ENCODE data around the gene BSND. TPM values are rescaled to one million over a fixed set of nuclear protein-coding genes. Genes with fewer than 3 reads are reported as not detected.
"Not testable (repeated sequence)": the region's sequence is repeated elsewhere in the genome, so short reads cannot be mapped to it uniquely, and the experiment has no call there.

BSND gene
- total and polyA plus RNA-seq, 2 experiments from 2014 or later: not detected

DNA sequence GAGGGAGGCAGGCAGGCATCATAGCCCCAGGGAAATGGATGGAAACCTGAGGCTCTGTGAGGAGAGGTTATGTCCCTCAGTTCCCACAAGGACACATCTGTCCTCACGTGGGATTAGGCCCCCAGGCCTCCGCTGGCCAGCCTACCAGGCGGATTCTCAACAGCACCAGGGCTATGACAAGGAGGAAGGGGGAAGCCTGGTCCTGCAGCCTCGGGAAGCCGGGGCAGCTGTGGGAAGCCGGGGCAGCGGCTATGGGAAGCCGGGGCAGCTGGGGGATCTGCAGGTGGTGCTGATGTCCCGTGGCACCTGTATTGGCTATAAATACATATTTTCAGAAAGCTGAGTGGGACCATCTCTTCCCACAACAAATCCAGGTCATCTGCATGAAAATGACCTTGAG, 19.7 kb downstream of the BSND start:
- no peaks in the 10 kb centered on the region for H3K27me3 ChIP-seq
- DNase-seq (ENCODE audit: low read depth in 1 of 2, low spot score in 1 of 2): no peak
- H3K4me3 ChIP-seq: no peak overlapping the region
- no peaks in the 10 kb centered on the region for H3K4me1 ChIP-seq (ENCODE audit: low read depth)
- TF ChIP-seq CTCF (IDR thresholded peaks at IDR 0.05; ENCODE audit: low read depth, low read length): no peak
- no peaks in the 10 kb centered on the region for H3K36me3 ChIP-seq
- H3K27ac ChIP-seq: no peak overlapping the region
- H3K9me3 ChIP-seq (ENCODE audit: low read depth): no peaks in the 10 kb centered on the region

GRCh38 chr1:55021942-55022546, 23.3 kb downstream of the BSND start:
- peak; percentile 91 for DNase-seq (ENCODE audit: low read depth in 1 of 2, low spot score in 1 of 2)
- no peaks in the 10 kb centered on the region for H3K27me3 ChIP-seq
- peak overlapping the region; percentile 38 for H3K27ac ChIP-seq
- H3K4me3 ChIP-seq: no peak overlapping the region
- TF ChIP-seq CTCF (IDR thresholded peaks at IDR 0.05; ENCODE audit: low read depth, low read length): peak; percentile 96
- no peaks in the 10 kb centered on the region for H3K9me3 ChIP-seq (ENCODE audit: low read depth)
- no peaks in the 10 kb centered on the region for H3K36me3 ChIP-seq
- no peaks in the 10 kb centered on the region for H3K4me1 ChIP-seq (ENCODE audit: low read depth)

GRCh38 chr1:55024163-55024562, 25.4 kb downstream of the BSND start:
- not testable (repeated sequence) for H3K27me3 ChIP-seq; H3K27ac ChIP-seq; H3K9me3 ChIP-seq (ENCODE audit: low read depth); DNase-seq (ENCODE audit: low read depth in 1 of 2, low spot score in 1 of 2); H3K4me1 ChIP-seq (ENCODE audit: low read depth); H3K36me3 ChIP-seq; H3K4me3 ChIP-seq

GRCh38 chr1:55026682-55027081, 27.9 kb downstream of the BSND start:
- not testable (repeated sequence) for H3K9me3 ChIP-seq (ENCODE audit: low read depth); H3K4me3 ChIP-seq; H3K4me1 ChIP-seq (ENCODE audit: low read depth); H3K27me3 ChIP-seq; H3K27ac ChIP-seq; DNase-seq (ENCODE audit: low read depth in 1 of 2, low spot score in 1 of 2); H3K36me3 ChIP-seq

DNA sequence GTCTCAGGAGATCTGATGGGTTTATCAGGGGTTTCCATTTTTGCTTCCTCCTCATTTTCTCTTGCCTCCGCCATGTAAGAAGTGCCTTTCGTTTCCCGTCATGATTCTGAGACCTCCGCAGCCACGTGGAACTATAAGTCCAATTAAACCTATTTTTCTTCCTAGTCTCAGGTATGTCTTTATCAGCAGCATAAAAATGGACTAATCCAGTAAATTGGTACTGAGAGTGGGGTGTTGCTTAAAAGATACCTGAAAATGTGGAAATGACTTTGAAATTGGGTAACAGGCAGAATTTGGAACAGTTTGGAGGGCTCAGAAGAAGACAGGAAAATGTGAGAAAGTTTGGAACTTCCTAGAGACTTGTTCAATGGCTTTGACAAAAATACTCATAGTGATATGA, 32.4 kb downstream of the BSND start:
- not testable (repeated sequence) for DNase-seq (ENCODE audit: low read depth in 1 of 2, low spot score in 1 of 2); H3K9me3 ChIP-seq (ENCODE audit: low read depth); H3K36me3 ChIP-seq; H3K27me3 ChIP-seq; H3K4me3 ChIP-seq; H3K27ac ChIP-seq; H3K4me1 ChIP-seq (ENCODE audit: low read depth)

DNA sequence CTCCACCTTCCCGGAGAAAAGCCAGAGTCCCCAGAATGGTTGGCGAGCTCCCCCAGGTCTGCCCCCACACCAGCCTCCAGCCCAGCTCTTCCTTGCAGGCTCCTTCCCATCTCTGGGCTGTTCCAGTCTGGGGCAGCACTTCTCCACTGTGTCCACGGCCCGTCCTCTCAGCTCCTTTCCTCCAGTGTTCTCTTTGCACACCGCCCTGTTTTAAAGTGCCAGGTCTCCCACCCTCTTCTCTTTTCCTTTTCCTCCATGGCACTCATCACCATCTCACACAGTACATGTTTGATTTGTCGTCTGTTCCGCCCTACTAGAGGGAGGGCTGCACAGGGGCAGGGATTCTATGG, 34.5 kb downstream of the BSND start:
- DNase-seq (ENCODE audit: low read depth in 1 of 2, low spot score in 1 of 2): no peak
- TF ChIP-seq CTCF (IDR thresholded peaks at IDR 0.05; ENCODE audit: low read depth, low read length): no peak

DNA sequence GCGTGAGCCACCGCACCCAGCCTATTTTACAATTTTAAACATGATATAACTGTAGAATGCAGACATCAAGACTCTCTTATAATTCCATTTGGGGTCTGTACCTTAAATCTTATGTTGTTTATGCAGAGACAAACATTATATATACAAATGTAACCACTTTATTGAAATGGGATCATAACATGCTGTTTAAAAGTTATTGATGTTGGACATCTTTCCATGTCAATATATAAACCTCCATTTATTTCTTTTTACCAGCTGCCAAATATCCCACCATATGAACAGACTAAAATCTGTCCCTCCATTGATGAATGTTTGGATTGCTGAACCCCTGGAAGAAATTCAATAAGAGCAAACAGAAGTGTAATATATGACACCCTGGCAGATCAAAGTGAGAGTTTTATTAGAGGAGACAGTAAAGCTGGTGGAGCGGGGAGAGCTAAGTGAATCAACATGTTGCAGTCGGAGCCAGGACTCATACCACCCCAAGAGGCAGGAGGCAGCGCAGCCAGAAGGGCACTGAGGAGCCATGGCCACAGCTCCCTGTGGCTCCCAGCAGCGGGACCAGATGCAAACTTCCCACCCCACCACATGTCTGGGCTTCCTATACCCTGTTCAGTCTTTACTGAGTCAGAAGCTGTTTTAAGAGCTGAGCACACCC, 35.9 kb downstream of the BSND start:
- no peaks in the 10 kb centered on the region for H3K9me3 ChIP-seq (ENCODE audit: low read depth)
- no peak overlapping the region for H3K27ac ChIP-seq
- no peak for DNase-seq (ENCODE audit: low read depth in 1 of 2, low spot score in 1 of 2)
- TF ChIP-seq CTCF (IDR thresholded peaks at IDR 0.05; ENCODE audit: low read depth, low read length): no peak
- H3K4me3 ChIP-seq: no peak overlapping the region
- no peaks in the 10 kb centered on the region for H3K36me3 ChIP-seq
- H3K27me3 ChIP-seq: peaks cover 26% of the 10 kb centered on the region
- no peaks in the 10 kb centered on the region for H3K4me1 ChIP-seq (ENCODE audit: low read depth)

More for the DNA sequence above, 34.5 kb downstream of the BSND start:
- no peaks in the 10 kb centered on the region for H3K9me3 ChIP-seq (ENCODE audit: low read depth)
- H3K27ac ChIP-seq: no peak overlapping the region
- no peaks in the 10 kb centered on the region for H3K36me3 ChIP-seq
- H3K27me3 ChIP-seq: peaks cover 12% of the 10 kb centered on the region
- H3K4me3 ChIP-seq: no peak overlapping the region
- no peaks in the 10 kb centered on the region for H3K4me1 ChIP-seq (ENCODE audit: low read depth)
